SW 1271 (cell line): ENCODE results near the gene KCTD16.

Source experiments
- DNase-seq, 2 experiments: peaks; one replicate each; lab custom pipeline; 2025; lab: John Stamatoyannopoulos, UW

KCTD16 gene

GRCh38 chr5:144333336-144333920, 162.8 kb downstream of the KCTD16 start:
- no peak for DNase-seq

- DNase-seq = no peak
Observed at GRCh38 chr5:144335561-144335960, 164.9 kb downstream of the KCTD16 start.

GRCh38 chr5:144336191-144336961, 165.7 kb downstream of the KCTD16 start:
- no peak for DNase-seq

- no peak for DNase-seq
Observed at GRCh38 chr5:144352330-144352729, 181.7 kb downstream of the KCTD16 start.

GRCh38 chr5:144352732-144353317, 182.2 kb downstream of the KCTD16 start:
- DNase-seq = no peak

GRCh38 chr5:144356489-144356888, 185.8 kb downstream of the KCTD16 start:
- DNase-seq = no peak

- DNase-seq = no peak
Observed at GRCh38 chr5:144361406-144361805, 190.7 kb downstream of the KCTD16 start.

- no peak for DNase-seq
Observed at GRCh38 chr5:144365885-144366284, 195.2 kb downstream of the KCTD16 start.

- DNase-seq = no peak
Observed at GRCh38 chr5:144367991-144368390, 197.3 kb downstream of the KCTD16 start.

- no peak for DNase-seq
Observed at GRCh38 chr5:144368556-144368955, 197.9 kb downstream of the KCTD16 start.

GRCh38 chr5:144369006-144369405, 198.3 kb downstream of the KCTD16 start:
- no peak for DNase-seq

GRCh38 chr5:144370273-144370672, 199.6 kb downstream of the KCTD16 start:
- DNase-seq = no peak

- no peak for DNase-seq
Observed at GRCh38 chr5:144374637-144375036, 204.0 kb downstream of the KCTD16 start.

- DNase-seq = no peak
Observed at GRCh38 chr5:144377207-144377606, 206.5 kb downstream of the KCTD16 start.

- no peak for DNase-seq
Observed at GRCh38 chr5:144378681-144379080, 208.0 kb downstream of the KCTD16 start.

- DNase-seq = no peak
Observed at GRCh38 chr5:144385597-144385996, 214.9 kb downstream of the KCTD16 start.

- no peak for DNase-seq
Observed at GRCh38 chr5:144386315-144386714, 215.6 kb downstream of the KCTD16 start.

- peak in 1 of 2 experiments; percentile 13 for DNase-seq
Observed at GRCh38 chr5:144390133-144390532, 219.5 kb downstream of the KCTD16 start.

GRCh38 chr5:144391044-144391443, 220.4 kb downstream of the KCTD16 start:
- no peak for DNase-seq

- DNase-seq = no peak
Observed at GRCh38 chr5:144393641-144394435, 223.2 kb downstream of the KCTD16 start.

GRCh38 chr5:144395704-144396103, 225.0 kb downstream of the KCTD16 start:
- DNase-seq = no peak

- no peak for DNase-seq
Observed at GRCh38 chr5:144403058-144403457, 232.4 kb downstream of the KCTD16 start.
